D721Med (cell line): Measurements from ENCODE around the gene ASIC2.

ENCODE experiments used
- DNase-seq: peaks from one replicate; pipeline ENCODE4 v3.0.0; 2011; ENCODE audit warnings: low spot score; ENCODE audit not compliant: insufficient read length
- FAIRE-seq: peaks from 2 replicates; lab custom pipeline; 2011; peaks lifted over from hg19 to GRCh38; lab: Jason Lieb, UNC
- TF ChIP-seq, protein P1 (sequence below): IDR thresholded peaks from 2 replicates; pipeline ENCODE4 v1.5.1; 2012; ENCODE audit warnings: mild to moderate bottlenecking, control low read depth; ENCODE audit not compliant: insufficient read depth; ENCODE audit errors: missing control alignments

Gene ASIC2

GRCh38 chr17:33096161-33096560 lies 196.9 kb downstream of the ASIC2 start:
- TF ChIP-seq, protein P1, sequence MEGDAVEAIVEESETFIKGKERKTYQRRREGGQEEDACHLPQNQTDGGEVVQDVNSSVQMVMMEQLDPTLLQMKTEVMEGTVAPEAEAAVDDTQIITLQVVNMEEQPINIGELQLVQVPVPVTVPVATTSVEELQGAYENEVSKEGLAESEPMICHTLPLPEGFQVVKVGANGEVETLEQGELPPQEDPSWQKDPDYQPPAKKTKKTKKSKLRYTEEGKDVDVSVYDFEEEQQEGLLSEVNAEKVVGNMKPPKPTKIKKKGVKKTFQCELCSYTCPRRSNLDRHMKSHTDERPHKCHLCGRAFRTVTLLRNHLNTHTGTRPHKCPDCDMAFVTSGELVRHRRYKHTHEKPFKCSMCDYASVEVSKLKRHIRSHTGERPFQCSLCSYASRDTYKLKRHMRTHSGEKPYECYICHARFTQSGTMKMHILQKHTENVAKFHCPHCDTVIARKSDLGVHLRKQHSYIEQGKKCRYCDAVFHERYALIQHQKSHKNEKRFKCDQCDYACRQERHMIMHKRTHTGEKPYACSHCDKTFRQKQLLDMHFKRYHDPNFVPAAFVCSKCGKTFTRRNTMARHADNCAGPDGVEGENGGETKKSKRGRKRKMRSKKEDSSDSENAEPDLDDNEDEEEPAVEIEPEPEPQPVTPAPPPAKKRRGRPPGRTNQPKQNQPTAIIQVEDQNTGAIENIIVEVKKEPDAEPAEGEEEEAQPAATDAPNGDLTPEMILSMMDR, result no peak
- DNase-seq (no peak), FAIRE-seq (no peak)

GRCh38 chr17:33091271-33091670 lies 201.8 kb downstream of the ASIC2 start:
- FAIRE-seq, result no peak

GRCh38 chr17:33090806-33091205 lies 202.3 kb downstream of the ASIC2 start:
- DNase-seq, result no peak
- no peak for FAIRE-seq
- TF ChIP-seq, protein P1, result no peak

More at GRCh38 chr17:33091271-33091670, 201.8 kb downstream of the ASIC2 start:
- TF ChIP-seq, protein P1, result no peak
- no peak for DNase-seq

DNA sequence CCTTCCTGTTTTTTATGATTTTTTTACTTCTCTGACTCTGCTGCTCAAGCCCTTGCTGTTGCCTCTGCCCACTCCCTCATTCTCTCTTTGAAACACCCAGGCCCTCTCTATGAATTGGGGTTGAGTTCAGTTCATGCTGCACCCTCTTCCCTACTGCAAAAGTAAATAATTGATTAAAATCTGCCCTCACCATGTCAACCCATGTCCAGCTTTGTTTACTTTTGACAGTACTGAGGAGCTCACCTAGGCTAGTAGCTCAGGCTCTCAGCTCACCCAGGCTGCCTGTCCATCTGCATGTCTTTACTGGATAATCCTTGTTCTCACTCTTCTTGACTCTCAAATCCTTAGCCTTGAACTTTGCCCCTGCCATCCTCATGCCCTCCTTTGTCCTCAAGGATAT lies 206.2 kb downstream of the ASIC2 start:
- DNase-seq, result no peak
- no peak for FAIRE-seq
- TF ChIP-seq, protein P1, result no peak

- DNase-seq (no peak), FAIRE-seq (no peak)
- TF ChIP-seq, protein P1, result no peak
Measured at GRCh38 chr17:33086041-33086440, 207.1 kb downstream of the ASIC2 start.

GRCh38 chr17:33085256-33085655 lies 207.8 kb downstream of the ASIC2 start:
- DNase-seq, result no peak
- TF ChIP-seq, protein P1, result no peak
- no peak for FAIRE-seq

- TF ChIP-seq, protein P1, result no peak
- no peak for DNase-seq
- FAIRE-seq, result no peak
Measured at GRCh38 chr17:33084755-33085154, 208.3 kb downstream of the ASIC2 start.
